NCI-H82 treated with DMSO at 0.1 percent for 48 hours (cell line): ENCODE results near the gene CCL3.

Source experiments
- DNase-seq: peaks from one replicate; lab custom pipeline; 2025; ENCODE audit not compliant: unreplicated experiment; lab: John Stamatoyannopoulos, UW

The CCL3 gene

DNA sequence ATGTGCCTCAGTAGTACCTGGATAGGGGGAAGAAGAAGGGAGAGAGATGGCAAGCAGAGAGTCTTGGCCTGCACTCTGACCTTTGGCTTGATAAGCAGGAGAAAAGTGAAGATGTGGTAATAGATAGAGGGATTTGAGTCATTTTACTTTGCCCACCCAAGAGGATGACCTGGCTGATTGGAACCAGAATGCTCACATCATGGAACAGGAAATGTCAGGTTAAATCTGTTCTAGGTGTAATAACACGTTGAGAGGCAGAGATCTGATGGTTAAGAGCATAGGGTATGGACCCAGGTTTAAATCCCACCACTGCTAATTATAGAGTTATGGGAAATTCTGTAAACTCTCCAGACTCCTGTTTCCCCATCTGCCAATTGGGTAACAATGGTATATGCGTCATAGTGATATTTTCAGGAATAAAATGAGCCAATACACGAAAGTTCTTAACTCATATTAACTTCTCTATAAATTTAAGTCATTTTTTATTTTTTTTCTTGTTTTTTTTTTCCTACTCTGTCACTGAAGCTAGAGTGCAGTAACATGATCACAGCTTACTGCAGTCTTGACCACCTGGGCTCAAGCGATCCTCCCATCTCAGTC, 33.9 kb downstream of the CCL3 start:
- no peak for DNase-seq

DNA sequence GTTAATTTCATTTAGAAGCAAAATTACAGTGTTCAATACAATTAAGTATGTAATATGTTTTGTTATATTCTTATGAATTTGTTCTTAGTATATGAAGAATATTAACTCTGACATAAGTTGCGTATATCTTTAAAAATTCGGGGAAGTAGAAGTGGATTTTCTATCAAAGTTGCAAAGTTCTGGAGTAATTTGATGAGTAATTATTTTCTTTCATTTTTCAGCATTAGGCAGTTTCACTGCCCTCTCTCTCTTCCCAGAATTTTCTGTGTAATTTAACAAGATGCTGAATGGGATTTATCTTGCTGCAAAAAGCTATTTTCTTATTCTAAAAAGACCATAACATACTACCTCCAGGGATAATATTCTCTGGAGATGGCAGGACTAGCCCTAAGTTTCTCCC, 34.8 kb downstream of the CCL3 start:
- DNase-seq = no peak

- DNase-seq = no peak
Observed at GRCh38 chr17:36049643-36050042, 40.3 kb downstream of the CCL3 start.

DNA sequence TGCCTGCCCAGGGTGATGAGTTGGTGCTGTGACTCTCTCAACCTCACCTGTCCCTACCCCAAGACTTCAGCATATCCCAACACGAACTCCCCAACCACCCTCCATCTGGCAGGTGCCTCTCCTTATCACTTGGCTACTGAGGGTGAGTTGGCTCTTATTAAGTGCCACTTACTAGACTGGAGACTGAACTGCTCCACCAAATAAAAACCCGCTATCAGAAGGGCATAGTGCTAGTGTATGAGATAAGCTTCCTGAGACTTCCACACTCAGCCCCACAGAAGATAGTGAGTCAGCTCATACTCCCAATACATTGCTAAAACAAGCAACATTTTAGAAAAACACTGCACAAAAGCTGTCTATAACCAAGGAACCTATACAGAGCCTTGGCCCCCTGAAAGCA, 41.9 kb downstream of the CCL3 start:
- no peak for DNase-seq
